K562 (cell line): ENCODE measurements around the gene ATL2. TPM values are rescaled to one million over a fixed set of nuclear protein-coding genes. Genes with fewer than 3 reads are reported as not detected.

Experiments
- ATAC-seq: fragments of 200-7000 bp; cut with Tn5 transposase; 3 replicates; pipeline ENCODE4 v1.9.1; 2020; ENCODE audit warnings: moderate library complexity
- BruUV-seq: library from RNA; stranded (reverse); fragments of 400-500 nt; replicated peaks from 2 replicates; lab custom pipeline; 2021; lab: Mats Ljungman, UMichigan
- CTCF ChIA-PET: fragments of 300-600 bp; formaldehyde crosslinking; extraction: SDS; loops from one replicate; lab custom pipeline; 2021; ENCODE audit warnings: low intra/inter-chr PET ratio; lab: Yijun Ruan, JAX
- POLR2A ChIA-PET: fragments of 300-600, 350-650 bp; sonication (Branson Sonifier 250); formaldehyde crosslinking; extraction: SDS; loops from one replicate; lab custom pipeline; 2021; ENCODE audit warnings: antibody characterized with exemption, inconsistent platforms; lab: Yijun Ruan, JAX
- DNase-seq, 4 experiments: peaks; one replicate each; pipeline versions ENCODE4 v3.0.0 to v3.0.0-alpha.2; 2011 to 2018; ENCODE audit warnings: low spot score in 3 of 4, mixed read lengths in 3 of 4; ENCODE audit errors: extremely low read depth in 1 of 4
- FAIRE-seq: peaks from 2 replicates; lab custom pipeline; 2011; peaks lifted over from hg19 to GRCh38; lab: Jason Lieb, UNC
- H2AFZ ChIP-seq: 2 replicates; pipeline ENCODE4 v1.6.0; 2011; ENCODE audit warnings: low read depth, low read length, control low read depth, inconsistent platforms
- H3K27ac ChIP-seq: fragments of 200-600 bp; 3 replicates; pipeline ENCODE4 v1.8.0; 2011; ENCODE audit warnings: low read depth, mild to moderate bottlenecking, control low read depth, inconsistent platforms, low read length, moderate library complexity, mixed read lengths; ENCODE audit errors: extremely low read depth
- H3K27me3 ChIP-seq, 2 experiments: fragments of 300-600 bp in 1 of 2; 2 replicates in 1 of 2; 3 replicates in 1 of 2; pipeline versions ENCODE4 v1.6.0 to v1.8.0; 2011; ENCODE audit warnings: inconsistent platforms in 2 of 2, low read length in 2 of 2, mild to moderate bottlenecking in 1 of 2, mixed read lengths in 1 of 2, moderate library complexity in 1 of 2; ENCODE audit not compliant: control insufficient read depth in 2 of 2, insufficient read depth in 2 of 2
- H3K36me3 ChIP-seq: fragments of 300-600 bp; 3 replicates; pipeline ENCODE4 v1.8.0; 2011; ENCODE audit warnings: mild to moderate bottlenecking, low read length, inconsistent platforms; ENCODE audit not compliant: control insufficient read depth, insufficient read depth
- H3K4me1 ChIP-seq, 2 experiments: fragments of 200-600 bp in 1 of 2; replicated peaks in 1 of 2; 2 replicates in 1 of 2; 3 replicates in 1 of 2; pipeline versions ENCODE4 v1.5.1 to v1.8.0; 2011; ENCODE audit warnings: inconsistent platforms in 2 of 2, low read length in 2 of 2, mild to moderate bottlenecking in 1 of 2, mixed read lengths in 1 of 2, moderate library complexity in 1 of 2; ENCODE audit not compliant: control insufficient read depth in 2 of 2, insufficient read depth in 2 of 2
- H3K4me2 ChIP-seq: 2 replicates; pipeline ENCODE4 v1.6.1; 2011; ENCODE audit warnings: low read length, control low read depth, inconsistent platforms, mixed read lengths; ENCODE audit not compliant: insufficient read depth
- H3K4me3 ChIP-seq: fragments of 200-600 bp; sonication (generic), shearing (Covaris generic); 2 replicates; pipeline ENCODE4 v1.5.1; 2016; ENCODE audit warnings: control low read depth, inconsistent platforms
- H3K79me2 ChIP-seq: fragments of 200-600 bp; 3 replicates; pipeline ENCODE4 v1.8.0; 2011; ENCODE audit warnings: low read length, inconsistent platforms; ENCODE audit not compliant: control insufficient read depth, insufficient read depth
- H3K9ac ChIP-seq, 2 experiments: 2 replicates each; pipeline versions ENCODE4 v1.6.0 to v1.6.1; 2011; ENCODE audit warnings: low read depth in 2 of 2, low read length in 2 of 2, control low read depth in 1 of 2, inconsistent platforms in 1 of 2, mild to moderate bottlenecking in 1 of 2, mixed read lengths in 1 of 2; ENCODE audit not compliant: insufficient read depth in 1 of 2
- H3K9me1 ChIP-seq: one replicate; pipeline ENCODE4 v1.6.0; 2011; ENCODE audit warnings: inconsistent platforms, mild to moderate bottlenecking, low read length, moderate library complexity; ENCODE audit not compliant: control insufficient read depth, insufficient read depth
- H3K9me3 ChIP-seq: replicated peaks from 2 replicates; pipeline ENCODE4 v1.5.1; 2011; ENCODE audit warnings: low read depth, low read length, inconsistent platforms; ENCODE audit not compliant: control insufficient read depth, insufficient read depth
- H4K20me1 ChIP-seq: replicated peaks from 2 replicates; pipeline ENCODE4 v1.6.1; 2011; ENCODE audit warnings: low read length, inconsistent platforms, mixed read lengths; ENCODE audit not compliant: control insufficient read depth, insufficient read depth
- ARID1B ChIP-seq: fragments of 450-650 bp; IDR thresholded peaks from 2 replicates; pipeline ENCODE4 v1.6.1; 2016; ENCODE audit warnings: antibody characterized with exemption, mild to moderate bottlenecking, inconsistent platforms
- ATF1 ChIP-seq, 2 experiments: fragments of 450-650 bp in 1 of 2; IDR thresholded peaks; 2 replicates each; pipeline ENCODE4 v1.6.1; 2016; ENCODE audit warnings: missing compliant biosample characterization in 1 of 2, missing genetic modification characterization in 1 of 2
- BCOR ChIP-seq: fragments of 450-650 bp; IDR thresholded peaks from 2 replicates; pipeline ENCODE4 v1.6.1; 2016
- CBX3 ChIP-seq, 2 experiments: IDR thresholded peaks; 1 replicate in 1 of 2; 2 replicates in 1 of 2; pipeline ENCODE4 v1.6.1; 2012; ENCODE audit warnings: inconsistent platforms in 2 of 2, low read length in 2 of 2, borderline replicate concordance in 1 of 2, control low read depth in 1 of 2
- PHB2 ChIP-seq: fragments of 450-650 bp; IDR thresholded peaks from 2 replicates; pipeline ENCODE4 v1.6.1; 2017; ENCODE audit warnings: low read depth
- RBM25 ChIP-seq: fragments of 200-400 bp; formaldehyde crosslinking; IDR thresholded peaks from 2 replicates; pipeline ENCODE4 v1.6.1; 2018; ENCODE audit warnings: low read length, low read depth, moderate library complexity; ENCODE audit not compliant: severe bottlenecking
- TRIM28 ChIP-seq: fragments of 450-650 bp; IDR thresholded peaks from 2 replicates; pipeline ENCODE4 v1.6.1; 2017
- ZBTB17 ChIP-seq: fragments of 450-650 bp; formaldehyde crosslinking; IDR thresholded peaks from 2 replicates; pipeline ENCODE4 v1.4.0; 2020; ENCODE audit warnings: mild to moderate bottlenecking
- ZFP36 ChIP-seq: fragments of 150-350 bp; IDR thresholded peaks from 2 replicates; pipeline ENCODE4 v1.6.1; 2018; ENCODE audit warnings: low read length, low read depth; ENCODE audit not compliant: partially characterized antibody
- in situ Hi-C: fragments of 300-500 bp; cut with MboI; formaldehyde crosslinking; loops from 4 replicates; pipeline ENCODE4 v1.15.0; 2018; ENCODE audit warnings: inconsistent platforms, mixed read lengths
- intact Hi-C: fragments of 100-400 bp; cut with micrococcal nuclease; formaldehyde crosslinking; loops from 2 replicates; pipeline ENCODE4 v1.14.2; 2022
- polyA plus RNA-seq, 8 experiments: library from polyadenylated mRNA; depleted of rRNA in 4 of 8; stranded (reverse) in 5 of 8; unstranded in 3 of 8; fragments of >200 nt; fragmentation: Nextera tagmentation in 2 of 8; fragmentation: Illumina TruSeq in 1 of 8; extraction: Ambion mirVana in 2 of 8; extraction: Trizol in 1 of 8; gene quantifications; 2 replicates each; pipeline versions ENCODE4 v1.2.1 to v1.2.3, GENCODE V29; 2011 to 2014; ENCODE audit warnings: inconsistent platforms in 1 of 8, missing spikeins in 1 of 8
- total RNA-seq, 7 experiments: library from RNA; depleted of rRNA in 6 of 7; stranded (reverse); fragments of >200 nt in 6 of 7; fragmentation: Illumina TruSeq in 2 of 7; extraction: Trizol in 2 of 7; gene quantifications; 2 replicates each; pipeline versions ENCODE4 v1.2.1 to v1.2.3, GENCODE V29; 2011 to 2021; ENCODE audit warnings: low replicate concordance in 1 of 7
- TF ChIP-seq, protein P1 (sequence below): fragments of 450-650 bp; IDR thresholded peaks from 2 replicates; pipeline ENCODE4 v1.6.1; 2016; ENCODE audit warnings: low read depth

ATL2 gene
- total and polyA plus RNA-seq, 9 of the 15 experiments (the other 6 are each of a cell fraction or from before 2014, with no cell fraction given) = 12.0 to 80.8 (median 70.2) TPM

DNA sequence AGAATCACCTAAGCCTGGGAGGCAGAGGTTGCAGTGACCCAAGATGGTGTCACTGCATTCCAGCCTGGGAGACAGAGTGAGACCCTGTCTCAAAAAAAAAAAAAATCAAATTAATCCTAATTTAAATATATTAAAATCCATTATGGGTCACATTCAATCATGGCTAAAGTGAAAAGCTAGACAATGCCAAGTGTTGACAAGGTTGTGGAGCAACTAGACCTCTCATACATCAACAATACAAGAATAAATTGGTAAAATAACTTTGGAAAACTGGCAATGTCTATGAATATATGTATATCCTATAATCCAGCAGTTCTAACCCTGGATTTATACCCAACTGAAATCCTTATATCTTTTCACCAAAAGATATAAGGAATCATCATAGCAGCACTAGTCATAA lies 23.4 kb upstream of the ATL2 start:
- Histone ChIP-seq H3K4me1 (peaks cover 3 to 4% of the 10 kb centered on the region in 2 experiments; a peak in 1 of 5 replicates), H3K27ac (no peak overlapping the region), H4K20me1 (no peaks in the 10 kb centered on the region), H3K9me1 (no peaks in the 10 kb centered on the region), H3K36me3 (no peaks in the 10 kb centered on the region), H3K27me3 (no peaks in the 10 kb centered on the region; a peak in 1 of 5 replicates), H3K4me2 (no peak overlapping the region), H3K79me2 (no peaks in the 10 kb centered on the region), H3K9ac (no peak overlapping the region), H3K4me3 (no peak overlapping the region), H2AFZ (no peak overlapping the region), H3K9me3 (no peaks in the 10 kb centered on the region; the same call in 1 of the 2 replicates)
- in situ Hi-C loops = no loop called here
- FAIRE-seq (no peak), ATAC-seq (no peak), DNase-seq (no peak)
- TF ChIP-seq, protein P1, sequence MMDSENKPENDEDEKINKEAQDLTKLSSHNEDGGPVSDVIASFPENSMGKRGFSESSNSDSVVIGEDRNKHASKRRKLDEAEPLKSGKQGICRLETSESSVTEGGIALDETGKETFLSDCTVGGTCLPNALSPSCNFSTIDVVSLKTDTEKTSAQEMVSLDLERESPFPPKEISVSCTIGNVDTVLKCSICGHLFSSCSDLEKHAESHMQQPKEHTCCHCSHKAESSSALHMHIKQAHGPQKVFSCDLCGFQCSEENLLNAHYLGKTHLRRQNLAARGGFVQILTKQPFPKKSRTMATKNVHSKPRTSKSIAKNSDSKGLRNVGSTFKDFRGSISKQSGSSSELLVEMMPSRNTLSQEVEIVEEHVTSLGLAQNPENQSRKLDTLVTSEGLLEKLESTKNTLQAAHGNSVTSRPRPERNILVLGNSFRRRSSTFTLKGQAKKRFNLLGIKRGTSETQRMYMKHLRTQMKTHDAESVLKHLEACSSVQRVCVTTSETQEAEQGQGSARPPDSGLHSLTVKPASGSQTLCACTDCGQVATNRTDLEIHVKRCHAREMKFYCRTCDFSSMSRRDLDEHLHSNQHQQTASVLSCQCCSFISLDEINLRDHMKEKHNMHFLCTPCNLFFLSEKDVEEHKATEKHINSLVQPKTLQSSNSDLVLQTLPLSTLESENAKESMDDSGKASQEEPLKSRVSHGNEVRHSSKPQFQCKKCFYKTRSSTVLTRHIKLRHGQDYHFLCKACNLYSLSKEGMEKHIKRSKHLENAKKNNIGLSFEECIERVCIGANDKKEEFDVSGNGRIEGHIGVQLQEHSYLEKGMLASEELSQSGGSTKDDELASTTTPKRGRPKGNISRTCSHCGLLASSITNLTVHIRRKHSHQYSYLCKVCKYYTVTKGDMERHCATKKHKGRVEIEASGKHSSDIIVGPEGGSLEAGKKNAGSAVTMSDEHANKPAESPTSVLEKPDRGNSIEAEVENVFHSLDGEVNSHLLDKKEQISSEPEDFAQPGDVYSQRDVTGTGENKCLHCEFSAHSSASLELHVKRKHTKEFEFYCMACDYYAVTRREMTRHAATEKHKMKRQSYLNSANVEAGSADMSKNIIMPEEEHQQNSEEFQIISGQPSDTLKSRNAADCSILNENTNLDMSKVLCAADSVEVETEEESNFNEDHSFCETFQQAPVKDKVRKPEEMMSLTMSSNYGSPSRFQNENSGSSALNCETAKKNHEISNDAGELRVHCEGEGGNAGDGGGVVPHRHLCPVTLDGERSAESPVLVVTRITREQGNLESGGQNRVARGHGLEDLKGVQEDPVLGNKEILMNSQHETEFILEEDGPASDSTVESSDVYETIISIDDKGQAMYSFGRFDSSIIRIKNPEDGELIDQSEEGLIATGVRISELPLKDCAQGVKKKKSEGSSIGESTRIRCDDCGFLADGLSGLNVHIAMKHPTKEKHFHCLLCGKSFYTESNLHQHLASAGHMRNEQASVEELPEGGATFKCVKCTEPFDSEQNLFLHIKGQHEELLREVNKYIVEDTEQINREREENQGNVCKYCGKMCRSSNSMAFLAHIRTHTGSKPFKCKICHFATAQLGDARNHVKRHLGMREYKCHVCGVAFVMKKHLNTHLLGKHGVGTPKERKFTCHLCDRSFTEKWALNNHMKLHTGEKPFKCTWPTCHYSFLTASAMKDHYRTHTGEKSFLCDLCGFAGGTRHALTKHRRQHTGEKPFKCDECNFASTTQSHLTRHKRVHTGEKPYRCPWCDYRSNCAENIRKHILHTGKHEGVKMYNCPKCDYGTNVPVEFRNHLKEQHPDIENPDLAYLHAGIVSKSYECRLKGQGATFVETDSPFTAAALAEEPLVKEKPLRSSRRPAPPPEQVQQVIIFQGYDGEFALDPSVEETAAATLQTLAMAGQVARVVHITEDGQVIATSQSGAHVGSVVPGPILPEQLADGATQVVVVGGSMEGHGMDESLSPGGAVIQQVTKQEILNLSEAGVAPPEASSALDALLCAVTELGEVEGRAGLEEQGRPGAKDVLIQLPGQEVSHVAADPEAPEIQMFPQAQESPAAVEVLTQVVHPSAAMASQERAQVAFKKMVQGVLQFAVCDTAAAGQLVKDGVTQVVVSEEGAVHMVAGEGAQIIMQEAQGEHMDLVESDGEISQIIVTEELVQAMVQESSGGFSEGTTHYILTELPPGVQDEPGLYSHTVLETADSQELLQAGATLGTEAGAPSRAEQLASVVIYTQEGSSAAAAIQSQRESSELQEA = 0 out of 2 replicates have a peak, but pooled peaks have one; percentile 42
- 0 out of 2 replicates have a peak, but pooled peaks have one; percentile 28 for TF ChIP-seq TRIM28
- TF ChIP-seq ZFP36 = peak; percentile 76
- TF ChIP-seq PHB2 = no peak
- TF ChIP-seq CBX3 (IDR thresholded peaks at IDR 0.05; ENCODE audit: borderline replicate concordance in 1 of 2, low read length in 2 of 2) = 0 out of 3 replicates have a peak, but pooled peaks of 1 of the 2 experiments have one; percentile 18
- no peak for TF ChIP-seq ZBTB17 (CRISPR knock-in tag)
- TF ChIP-seq RBM25 = peak; percentile 90
- 0 out of 2 replicates have a peak, but pooled peaks have one; percentile 25 for TF ChIP-seq BCOR
- no peak for TF ChIP-seq ATF1 (CRISPR knock-in tag; IDR thresholded peaks at IDR 0.05)
- TF ChIP-seq ATF1 (tag; IDR thresholded peaks at IDR 0.05) = no peak
- TF ChIP-seq ARID1B = no peak
- ChIA-PET CTCF (no interaction called here), POLR2A (interaction anchor here (0.8 kb wide), 1 partner anchor 18 kb away, joined by 3 read pairs; no protein-coding TSS in a partner anchor)
- BruUV-seq = no TSS peak
- intact Hi-C loops = no loop called here
